Neuronal stem cell (in vitro differentiated cells): ENCODE measurements around the gene GATAD2A.

ENCODE experiments used
- DNase-seq: peaks from one replicate; pipeline ENCODE4 v3.0.0-alpha.2; 2013; ENCODE audit warnings: low spot score
- H2AFZ ChIP-seq: one replicate; pipeline ENCODE4 v1.6.1; 2013; ENCODE audit warnings: mild to moderate bottlenecking, low read length, inconsistent platforms
- H2AK5ac ChIP-seq: 2 replicates; pipeline ENCODE4 v1.6.1; 2013; ENCODE audit warnings: low read depth, mild to moderate bottlenecking, inconsistent platforms, low read length, moderate library complexity, mixed read lengths
- H2BK120ac ChIP-seq: 2 replicates; pipeline ENCODE4 v1.6.1; 2013; ENCODE audit warnings: low read depth, mild to moderate bottlenecking, inconsistent platforms, low read length, moderate library complexity, mixed read lengths
- H2BK12ac ChIP-seq: one replicate; pipeline ENCODE4 v1.6.1; 2013; ENCODE audit warnings: low read length, inconsistent platforms
- H2BK15ac ChIP-seq: 2 replicates; pipeline ENCODE4 v1.6.1; 2013; ENCODE audit warnings: mild to moderate bottlenecking, low read length, inconsistent platforms, mixed read lengths
- H2BK5ac ChIP-seq: one replicate; pipeline ENCODE4 v1.6.1; 2013; ENCODE audit warnings: inconsistent platforms, mild to moderate bottlenecking, low read length, moderate library complexity
- H3K14ac ChIP-seq: one replicate; pipeline ENCODE4 v1.6.1; 2013; ENCODE audit warnings: low read length, inconsistent platforms
- H3K18ac ChIP-seq: 2 replicates; pipeline ENCODE4 v1.6.1; 2013; ENCODE audit warnings: low read length, inconsistent platforms
- H3K23ac ChIP-seq: 2 replicates; pipeline ENCODE4 v1.6.1; 2013; ENCODE audit warnings: low read depth, mild to moderate bottlenecking, mixed read lengths, low read length, inconsistent platforms; ENCODE audit not compliant: poor library complexity
- H3K27ac ChIP-seq: replicated peaks from 3 replicates; pipeline ENCODE4 v1.5.1; 2013; ENCODE audit warnings: low read length, inconsistent platforms
- H3K27me3 ChIP-seq, 3 experiments: 2 replicates each; pipeline ENCODE4 v1.6.1; 2013; ENCODE audit warnings: low read length in 3 of 3, mild to moderate bottlenecking in 2 of 3, inconsistent platforms in 1 of 3, low read depth in 1 of 3, mixed read lengths in 1 of 3, moderate library complexity in 1 of 3; ENCODE audit not compliant: control insufficient read depth in 3 of 3, insufficient read depth in 3 of 3
- H3K36me3 ChIP-seq, 2 donors: replicated peaks in 1 of 2; 2 replicates each; pipeline ENCODE4 v1.6.1; 2013; ENCODE audit warnings: low read length in 2 of 2; ENCODE audit not compliant: control insufficient read depth in 2 of 2, insufficient read depth in 2 of 2
- H3K4ac ChIP-seq: 2 replicates; pipeline ENCODE4 v1.6.1; 2013; ENCODE audit warnings: inconsistent platforms, mild to moderate bottlenecking, low read length, moderate library complexity
- H3K4me1 ChIP-seq, 2 donors: 1 replicate in 1 of 2; 2 replicates in 1 of 2; pipeline ENCODE4 v1.6.1; 2013; ENCODE audit warnings: low read length in 2 of 2, low read depth in 1 of 2; ENCODE audit not compliant: control insufficient read depth in 2 of 2, insufficient read depth in 1 of 2
- H3K4me2 ChIP-seq: one replicate; pipeline ENCODE4 v1.6.1; 2013; ENCODE audit warnings: mild to moderate bottlenecking, low read length, inconsistent platforms; ENCODE audit not compliant: insufficient read depth, poor library complexity, severe bottlenecking
- H3K4me3 ChIP-seq, 2 donors: 2 replicates each; pipeline ENCODE4 v1.5.1; 2013; ENCODE audit warnings: low read length in 2 of 2, mild to moderate bottlenecking in 2 of 2, inconsistent platforms in 1 of 2, moderate library complexity in 1 of 2
- H3K79me1 ChIP-seq: one replicate; pipeline ENCODE4 v1.6.1; 2013; ENCODE audit warnings: low read depth, mild to moderate bottlenecking, inconsistent platforms, low read length, moderate library complexity
- H3K9ac ChIP-seq: one replicate; pipeline ENCODE4 v1.6.1; 2013; ENCODE audit warnings: mild to moderate bottlenecking, low read depth, low read length, inconsistent platforms; ENCODE audit not compliant: poor library complexity
- H3K9me3 ChIP-seq, 2 donors: replicated peaks in 1 of 2; 2 replicates each; pipeline versions ENCODE3 to v1.6.1; 2013; ENCODE audit warnings: low read length in 2 of 2, mild to moderate bottlenecking in 2 of 2, inconsistent platforms in 1 of 2, low read depth in 1 of 2, mixed read lengths in 1 of 2, moderate library complexity in 1 of 2; ENCODE audit not compliant: control insufficient read depth in 2 of 2, insufficient read depth in 1 of 2
- H4K8ac ChIP-seq: one replicate; pipeline ENCODE4 v1.6.1; 2013; ENCODE audit warnings: low read depth, mild to moderate bottlenecking, inconsistent platforms, low read length, moderate library complexity
- H4K91ac ChIP-seq: one replicate; pipeline ENCODE4 v1.6.1; 2013; ENCODE audit warnings: low read length, low read depth, mild to moderate bottlenecking, inconsistent platforms; ENCODE audit not compliant: poor library complexity
- WGBS, 2 donors: extraction: QIAGEN DNeasy Blood & Tissue Kit; methylation state at CpG; one replicate each; pipeline ENCODE4 v1.1.7; 2013; ENCODE audit warnings: missing lambda C conversion rate in 2 of 2, mixed read lengths in 1 of 2; ENCODE audit not compliant: insufficient read length in 2 of 2, insufficient replicate concordance in 1 of 2; ENCODE audit errors: extremely low coverage in 2 of 2; 5-methylcytosine and 5-hydroxymethylcytosine counted together

The GATAD2A gene

DNA sequence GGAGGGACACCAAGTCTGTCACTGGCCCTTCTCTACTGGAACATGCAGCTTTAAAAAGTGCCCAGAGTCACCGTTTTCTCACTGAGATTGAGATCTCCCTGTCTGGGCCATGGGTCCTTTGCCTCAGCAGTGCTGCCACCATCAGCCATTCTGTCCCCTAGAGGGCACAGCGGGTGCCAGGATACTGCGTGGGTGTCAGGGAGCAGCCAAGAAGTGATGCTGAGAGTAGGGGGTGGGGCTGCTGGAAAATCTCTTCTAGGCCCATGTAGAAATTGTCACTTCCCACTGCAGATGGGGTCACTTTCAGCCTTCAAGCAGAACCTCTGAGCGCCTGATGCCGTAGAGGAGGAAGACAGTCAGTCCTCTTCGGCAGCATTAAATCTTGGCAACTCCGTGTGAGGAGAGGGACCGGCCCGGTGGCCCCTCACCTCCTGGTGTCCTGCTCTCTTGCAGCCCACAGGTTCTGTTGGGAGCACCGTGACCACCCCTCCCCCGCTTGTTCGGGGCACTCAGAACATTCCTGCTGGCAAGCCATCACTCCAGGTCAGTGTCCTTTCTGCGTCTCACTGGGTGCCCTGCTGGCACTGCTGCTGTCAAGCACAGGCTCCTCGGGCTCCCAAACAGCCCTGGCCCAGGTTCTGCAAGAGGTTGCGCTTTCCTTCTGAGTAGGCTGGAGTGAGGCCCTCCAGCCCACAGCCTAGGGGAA lies 88.5 kb downstream of the GATAD2A start:
- H3K4me3 ChIP-seq, result no peak overlapping the region
- no peak overlapping the region for H2AK5ac ChIP-seq
- H4K91ac ChIP-seq, result no peak overlapping the region
- no peak overlapping the region for H2BK12ac ChIP-seq
- H3K9me3 ChIP-seq, result no peaks in the 10 kb centered on the region
- H3K79me1 ChIP-seq, result peaks cover 26% of the 10 kb centered on the region
- no peak overlapping the region for H3K27ac ChIP-seq
- no peak overlapping the region for H3K18ac ChIP-seq
- H2BK120ac ChIP-seq, result no peak overlapping the region
- no peak overlapping the region for H3K23ac ChIP-seq
- H3K4ac ChIP-seq, result no peak overlapping the region
- no CpG with 5 or more reads among the region's 15 CpGs for WGBS, 2 donors
- H2BK15ac ChIP-seq, result no peak overlapping the region
- peaks cover 56 to 79% of the 10 kb centered on the region in 2 donors for H3K36me3 ChIP-seq
- no peak overlapping the region for H4K8ac ChIP-seq
- H3K14ac ChIP-seq, result no peak overlapping the region
- no peak overlapping the region for H3K9ac ChIP-seq
- H3K4me1 ChIP-seq, result peaks cover 10 to 12% of the 10 kb centered on the region in 2 donors
- H3K4me2 ChIP-seq, result no peak overlapping the region
- DNase-seq, result no peak
- H2BK5ac ChIP-seq, result no peak overlapping the region
- H2AFZ ChIP-seq, result no peak overlapping the region
- no peaks in the 10 kb centered on the region for H3K27me3 ChIP-seq

DNA sequence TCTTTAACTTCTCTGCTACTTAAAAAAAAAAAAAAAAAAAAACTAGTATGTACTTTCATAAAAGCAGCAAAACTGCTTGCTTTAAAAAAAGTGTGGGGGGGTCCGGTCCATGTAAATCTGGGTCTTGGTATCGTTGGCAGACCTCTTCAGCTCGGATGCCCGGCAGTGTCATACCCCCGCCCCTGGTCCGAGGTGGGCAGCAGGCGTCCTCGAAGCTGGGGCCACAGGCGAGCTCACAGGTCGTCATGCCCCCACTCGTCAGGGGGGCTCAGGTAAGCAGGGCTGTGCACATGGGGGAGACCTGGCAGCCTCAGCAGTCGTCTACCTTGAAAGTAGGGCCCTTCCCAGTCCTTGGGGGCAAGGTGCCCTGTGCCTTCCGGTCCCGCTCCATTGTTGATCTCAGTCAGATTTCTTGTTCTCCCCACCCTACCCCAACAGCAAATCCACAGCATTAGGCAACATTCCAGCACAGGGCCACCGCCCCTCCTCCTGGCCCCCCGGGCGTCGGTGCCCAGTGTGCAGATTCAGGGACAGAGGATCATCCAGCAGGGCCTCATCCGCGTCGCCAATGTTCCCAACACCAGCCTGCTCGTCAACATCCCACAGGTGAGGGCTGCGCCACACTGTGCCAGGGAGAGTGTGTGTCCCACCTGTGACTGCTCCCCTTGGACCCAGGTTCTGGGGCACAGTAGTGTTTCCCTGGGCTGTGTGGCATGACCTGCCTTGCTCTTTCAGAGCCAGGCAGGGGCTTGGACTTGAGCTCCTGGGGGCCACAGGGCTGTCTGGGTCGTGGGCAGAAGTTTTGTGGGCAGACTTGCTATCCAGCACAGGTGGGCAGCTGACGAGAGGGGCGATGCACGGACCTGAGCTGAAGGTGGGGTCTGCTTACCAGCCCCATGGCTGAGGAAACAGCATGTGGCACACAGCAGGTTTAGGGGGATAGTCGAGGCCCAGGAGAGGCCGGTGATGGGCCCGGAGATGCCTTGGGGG lies 90.4 kb downstream of the GATAD2A start:
- H2AFZ ChIP-seq, result no peak overlapping the region
- no peaks in the 10 kb centered on the region for H3K27me3 ChIP-seq
- H3K9ac ChIP-seq, result peak overlapping the region; percentile 57
- no peak for DNase-seq
- peaks cover 70 to 96% of the 10 kb centered on the region in 2 donors for H3K36me3 ChIP-seq
- H3K23ac ChIP-seq, result no peak overlapping the region
- H3K18ac ChIP-seq, result no peak overlapping the region
- no peak overlapping the region for H2AK5ac ChIP-seq
- H4K91ac ChIP-seq, result no peak overlapping the region
- no peak overlapping the region for H2BK15ac ChIP-seq
- no peaks in the 10 kb centered on the region for H3K9me3 ChIP-seq
- H3K79me1 ChIP-seq, result peaks cover 33% of the 10 kb centered on the region
- H3K4me1 ChIP-seq, result no peaks in the 10 kb centered on the region
- H3K27ac ChIP-seq, result no peak overlapping the region
- no peak overlapping the region for H2BK120ac ChIP-seq
- H3K4me2 ChIP-seq, result no peak overlapping the region
- peak overlapping the region; percentile 85 for H2BK5ac ChIP-seq
- no peak overlapping the region for H2BK12ac ChIP-seq
- H3K14ac ChIP-seq, result no peak overlapping the region
- peak overlapping the region in 1 of 2 donors; percentile 31 for H3K4me3 ChIP-seq
- H4K8ac ChIP-seq, result no peak overlapping the region
- no CpG with 5 or more reads among the region's 30 CpGs for WGBS, 2 donors
- H3K4ac ChIP-seq, result no peak overlapping the region

DNA sequence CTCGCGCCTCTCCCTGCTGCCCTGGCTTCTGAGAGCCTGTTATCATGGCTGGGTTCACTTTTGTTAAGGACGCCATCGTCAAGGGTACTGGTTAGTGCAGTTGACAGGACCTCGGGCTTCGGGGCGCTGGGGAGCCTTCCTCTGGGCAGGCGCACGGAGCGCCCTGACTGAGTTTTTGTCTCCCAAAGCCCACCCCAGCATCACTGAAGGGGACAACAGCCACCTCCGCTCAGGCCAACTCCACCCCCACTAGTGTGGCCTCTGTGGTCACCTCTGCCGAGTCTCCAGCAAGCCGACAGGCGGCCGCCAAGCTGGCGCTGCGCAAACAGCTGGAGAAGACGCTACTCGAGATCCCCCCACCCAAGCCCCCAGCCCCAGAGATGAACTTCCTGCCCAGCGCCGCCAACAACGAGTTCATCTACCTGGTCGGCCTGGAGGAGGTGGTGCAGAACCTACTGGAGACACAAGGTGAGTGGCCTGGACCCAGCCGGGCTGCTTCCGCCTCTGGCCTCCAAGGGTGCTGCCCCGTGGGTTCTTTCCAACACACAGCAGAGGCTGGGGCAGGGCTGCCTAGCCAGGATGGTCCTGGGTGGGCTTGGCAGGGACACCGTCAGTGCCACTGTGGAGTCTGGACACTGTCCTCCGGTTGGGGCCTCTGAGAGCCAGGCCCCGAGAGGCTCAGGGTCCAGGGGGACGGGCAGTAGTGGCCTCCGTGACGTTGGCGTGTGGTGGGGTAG lies 92.9 kb downstream of the GATAD2A start:
- H3K27me3 ChIP-seq, result no peaks in the 10 kb centered on the region
- no peak overlapping the region for H3K9ac ChIP-seq
- no peak overlapping the region for H3K27ac ChIP-seq
- peaks cover 77 to 97% of the 10 kb centered on the region in 2 donors for H3K36me3 ChIP-seq
- WGBS, 2 donors, result no CpG with 5 or more reads among the region's 33 CpGs
- H2BK12ac ChIP-seq, result no peak overlapping the region
- peak overlapping the region; percentile 43 for H3K23ac ChIP-seq
- H3K9me3 ChIP-seq, result no peaks in the 10 kb centered on the region
- no peak for DNase-seq
- peaks cover 25% of the 10 kb centered on the region for H3K79me1 ChIP-seq
- no peak overlapping the region for H2BK120ac ChIP-seq
- no peak overlapping the region for H4K91ac ChIP-seq
- H3K14ac ChIP-seq, result no peak overlapping the region
- H3K18ac ChIP-seq, result no peak overlapping the region
- H2BK15ac ChIP-seq, result no peak overlapping the region
- H4K8ac ChIP-seq, result no peak overlapping the region
- no peaks in the 10 kb centered on the region for H3K4me1 ChIP-seq
- H3K4me2 ChIP-seq, result no peak overlapping the region
- H3K4me3 ChIP-seq, result no peak overlapping the region
- no peak overlapping the region for H2AFZ ChIP-seq
- no peak overlapping the region for H3K4ac ChIP-seq
- no peak overlapping the region for H2AK5ac ChIP-seq
- peak overlapping the region; percentile 53 for H2BK5ac ChIP-seq
